GM21423 (cell line): Measurements from ENCODE around the gene ZNF232.
"Not testable (repeated sequence)": the region's sequence is repeated elsewhere in the genome, so short reads cannot be mapped to it uniquely, and the experiment has no call there.

ENCODE experiments used
- ATAC-seq: cut with Tn5 transposase; IDR thresholded peaks from one replicate; pipeline ENCODE4 v1.9.1; 2021; ENCODE audit warnings: mild to moderate bottlenecking, moderate library complexity; ENCODE audit not compliant: unreplicated experiment

Gene ZNF232

GRCh38 chr17:5111402-5112204 is at the start of gene ZNF232:
Gene ZNF232, minus strand, starts transcription at chr17:5111878. Its CDS starts 56 bp downstream, at chr17:5111822.
- ATAC-seq = peak; percentile 85

DNA sequence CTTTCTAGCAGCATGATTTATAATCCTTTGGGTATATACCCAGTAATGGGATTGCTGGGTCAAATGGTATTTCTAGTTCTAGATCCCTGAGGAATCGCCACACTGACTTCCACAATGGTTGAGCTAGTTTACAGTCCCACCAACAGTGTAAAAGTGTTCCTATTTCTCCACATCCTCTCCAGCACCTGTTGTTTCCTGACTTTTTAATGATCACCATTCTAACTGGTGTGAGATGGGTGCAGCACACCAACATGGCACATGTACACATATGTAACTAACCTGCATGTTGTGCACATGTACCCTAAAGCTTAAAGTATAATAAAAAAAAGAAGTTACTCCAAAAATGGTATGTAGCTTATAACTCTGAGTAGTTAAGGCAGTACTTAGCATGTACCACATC is 49.0 kb upstream of the ZNF232 start:
- ATAC-seq = not testable (repeated sequence)

DNA sequence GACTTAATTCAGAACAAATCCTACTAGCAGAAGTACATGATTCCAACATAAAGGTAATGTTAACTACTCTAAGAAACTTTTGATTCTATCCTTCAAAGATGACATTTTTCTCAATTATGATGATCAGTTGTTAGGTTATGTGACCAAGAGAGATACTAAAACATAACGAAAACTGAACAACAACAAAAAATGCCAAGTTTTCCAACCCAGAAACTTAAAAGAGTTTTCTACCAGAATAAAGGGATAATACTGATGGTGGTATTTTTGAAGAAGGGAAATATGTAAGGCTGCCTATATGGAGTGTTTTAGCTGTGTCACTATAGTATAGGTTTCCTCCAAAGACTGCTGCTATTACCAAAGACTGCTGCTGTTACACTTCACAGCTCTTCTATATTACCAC is 34.4 kb upstream of the ZNF232 start:
- not testable (repeated sequence) for ATAC-seq

DNA sequence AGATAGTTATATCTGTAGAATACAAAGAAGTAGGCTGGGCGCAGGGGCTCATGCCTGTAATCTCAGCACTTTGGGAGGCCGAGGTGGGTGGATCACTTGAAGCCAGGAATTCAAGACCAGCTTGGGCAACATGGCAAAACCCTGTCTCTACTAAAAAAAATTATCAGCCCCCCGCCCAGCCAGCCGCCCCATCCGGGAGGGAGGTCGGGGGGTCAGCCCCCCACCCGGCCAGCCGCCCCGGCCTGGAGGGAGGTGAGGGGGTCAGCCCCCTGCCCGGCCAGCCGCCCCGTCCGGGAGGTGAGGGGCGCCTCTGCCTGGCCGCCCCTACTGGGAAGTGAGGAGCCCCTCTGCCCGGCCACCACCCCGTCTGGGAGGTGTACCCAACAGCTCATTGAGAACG is 31.2 kb upstream of the ZNF232 start:
- not testable (repeated sequence) for ATAC-seq

DNA sequence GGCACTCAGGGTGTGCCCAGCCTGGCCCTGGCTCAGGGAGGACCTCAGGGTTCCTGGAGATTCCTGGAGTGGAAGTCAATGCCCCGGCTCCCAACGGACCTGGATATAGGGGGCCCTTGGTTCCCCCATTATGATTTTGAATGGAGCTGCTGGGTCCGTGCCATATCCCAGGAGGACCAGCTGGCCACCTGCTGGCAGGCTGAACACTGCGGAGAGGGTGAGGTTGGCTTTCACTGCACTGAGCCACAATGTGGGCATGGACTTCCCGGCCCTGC is 27.7 kb upstream of the ZNF232 start:
- ATAC-seq = no peak

GRCh38 chr17:5138616-5139457 is 27.2 kb upstream of the ZNF232 start:
- ATAC-seq = no peak

GRCh38 chr17:5138198-5138544 is 26.5 kb upstream of the ZNF232 start:
- not testable (repeated sequence) for ATAC-seq

GRCh38 chr17:5137511-5138197 is 26.0 kb upstream of the ZNF232 start:
- ATAC-seq = not testable (repeated sequence)

GRCh38 chr17:5136580-5137412 is 25.1 kb upstream of the ZNF232 start:
- ATAC-seq = not testable (repeated sequence)

GRCh38 chr17:5135726-5136579 is 24.3 kb upstream of the ZNF232 start:
- no peak for ATAC-seq

DNA sequence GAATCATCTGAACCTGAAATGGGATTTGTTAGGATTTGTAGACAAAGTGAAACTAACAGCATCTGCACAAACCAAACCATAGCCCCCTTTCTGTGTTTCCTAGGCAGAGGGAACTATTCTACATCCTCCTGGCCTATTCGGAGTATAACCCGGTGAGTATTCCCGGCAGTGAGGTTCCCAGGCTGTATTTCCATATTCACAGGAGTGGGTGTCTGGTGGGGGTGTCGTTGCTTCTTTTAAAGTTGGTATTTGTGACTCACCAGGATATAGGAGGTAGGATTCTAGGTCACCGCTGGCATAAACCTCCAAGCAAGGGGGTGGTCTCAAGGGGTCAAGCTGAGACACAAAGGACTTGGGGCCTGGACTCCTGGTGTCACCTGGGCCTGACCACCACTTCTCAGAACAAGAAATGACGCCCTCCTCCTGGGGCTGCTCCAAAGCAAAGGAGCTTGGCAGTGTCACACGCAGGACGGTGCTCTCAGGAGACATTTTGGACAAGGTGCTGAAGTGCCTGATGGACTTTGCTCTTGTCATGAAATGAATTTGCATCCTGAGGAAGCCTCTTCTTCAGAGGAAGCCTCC is 23.5 kb upstream of the ZNF232 start:
- not testable (repeated sequence) for ATAC-seq

DNA sequence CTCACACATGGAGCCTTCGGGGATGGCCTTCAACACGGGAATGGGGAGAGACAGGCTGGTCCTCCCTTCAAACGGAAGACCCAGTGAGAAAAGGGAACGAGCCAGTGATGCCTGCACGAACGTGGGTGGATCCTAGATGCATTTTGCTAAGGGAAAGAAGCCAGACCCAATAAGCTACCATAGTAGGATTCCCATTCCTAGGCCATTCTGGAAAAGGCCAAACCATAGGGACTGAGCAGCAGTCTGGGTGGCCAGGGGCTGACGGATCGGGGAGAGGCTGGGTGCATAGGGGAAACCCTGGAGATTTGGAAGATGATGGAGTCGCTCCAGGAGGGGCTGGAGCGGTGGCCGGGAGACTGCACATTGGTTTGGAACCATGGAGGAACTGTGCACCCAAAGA is 22.9 kb upstream of the ZNF232 start:
- not testable (repeated sequence) for ATAC-seq

GRCh38 chr17:5133961-5134360 is 22.3 kb upstream of the ZNF232 start:
- not testable (repeated sequence) for ATAC-seq

- no peak for ATAC-seq
Observed at GRCh38 chr17:5133311-5133710, 21.6 kb upstream of the ZNF232 start.

- ATAC-seq = not testable (repeated sequence)
Observed at GRCh38 chr17:5132503-5133225, 21.0 kb upstream of the ZNF232 start.

- ATAC-seq = not testable (repeated sequence)
Observed at GRCh38 chr17:5131799-5132502, 20.3 kb upstream of the ZNF232 start.

GRCh38 chr17:5131146-5131715 is 19.6 kb upstream of the ZNF232 start:
- ATAC-seq = no peak

GRCh38 chr17:5130687-5131086 is 19.0 kb upstream of the ZNF232 start:
- not testable (repeated sequence) for ATAC-seq
